ENCODE data around the gene ATP2B2.

ATP2B2 gene

DNA sequence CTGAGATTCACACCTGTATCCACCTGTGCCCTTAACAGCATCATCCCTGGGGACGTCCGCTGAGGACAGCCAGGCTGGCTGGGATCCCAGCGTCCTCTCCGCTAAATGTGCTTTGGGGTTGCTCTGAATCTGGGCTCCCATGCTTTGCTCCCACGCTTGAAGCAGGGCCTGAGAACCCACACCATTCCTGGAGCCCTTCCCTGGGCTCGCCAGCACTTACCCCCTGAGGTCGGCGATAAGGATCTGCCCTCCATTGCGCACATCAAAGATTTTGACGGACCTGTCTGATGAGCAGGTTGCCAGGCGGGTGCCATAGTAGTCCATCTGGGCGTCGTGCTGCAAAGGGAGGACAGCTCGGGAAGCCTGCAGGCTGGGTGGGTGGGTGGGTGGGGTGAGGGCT is 190.3 kb downstream of the ATP2B2 start:
- no peak for DNase-seq
- Histone ChIP-seq H2BK5ac (ENCODE audit: low read depth, low read length, poor library complexity) (no peak overlapping the region), H3K79me1 (ENCODE audit: low read length) (no peaks in the 10 kb centered on the region), H3K9me3 (ENCODE audit: insufficient read depth, low read depth, low read length) (no peaks in the 10 kb centered on the region), H3K4ac (ENCODE audit: low read depth, low read length) (no peak overlapping the region), H3K14ac (ENCODE audit: low read length) (no peak overlapping the region), H4K8ac (ENCODE audit: low read depth, low read length) (no peak overlapping the region), H2BK120ac (ENCODE audit: insufficient read depth, low read length, poor library complexity) (no peak overlapping the region), H2BK12ac (ENCODE audit: low read length) (no peak overlapping the region), H2AFZ (ENCODE audit: insufficient read depth, low read length, poor library complexity) (no peak overlapping the region), H3K4me2 (ENCODE audit: low read length) (no peak overlapping the region), H3K18ac (ENCODE audit: low read length) (no peak overlapping the region), H4K12ac (ENCODE audit: low read depth, low read length) (no peak overlapping the region), H3K4me1 (ENCODE audit: control insufficient read depth in 1 of 2, insufficient read depth in 2 of 2, low read length in 2 of 2) (peaks cover 0 to 2% of the 10 kb centered on the region in 2 experiments), H3K23ac (ENCODE audit: low read length) (no peak overlapping the region), H3K27me3 (ENCODE audit: insufficient read depth, low read length) (no peaks in the 10 kb centered on the region), H3K4me3 (ENCODE audit: low read depth, low read length) (no peak overlapping the region), H4K91ac (ENCODE audit: low read depth, low read length) (no peak overlapping the region), H2AK5ac (ENCODE audit: low read length) (no peak overlapping the region), H3K79me2 (ENCODE audit: control insufficient read depth, insufficient read depth, low read length, poor library complexity) (peaks cover 4% of the 10 kb centered on the region), H3K27ac (ENCODE audit: low read depth, low read length) (no peak overlapping the region), H3K36me3 (ENCODE audit: control insufficient read depth in 1 of 2, insufficient read depth in 2 of 2, low read length in 2 of 2) (peaks cover 56 to 78% of the 10 kb centered on the region in 2 experiments), H3K9ac (ENCODE audit: low read length) (no peak overlapping the region)
- no CpG with 5 or more reads among the region's 14 CpGs for WGBS (ENCODE audit: extremely low coverage, insufficient coverage, insufficient read length)

DNA sequence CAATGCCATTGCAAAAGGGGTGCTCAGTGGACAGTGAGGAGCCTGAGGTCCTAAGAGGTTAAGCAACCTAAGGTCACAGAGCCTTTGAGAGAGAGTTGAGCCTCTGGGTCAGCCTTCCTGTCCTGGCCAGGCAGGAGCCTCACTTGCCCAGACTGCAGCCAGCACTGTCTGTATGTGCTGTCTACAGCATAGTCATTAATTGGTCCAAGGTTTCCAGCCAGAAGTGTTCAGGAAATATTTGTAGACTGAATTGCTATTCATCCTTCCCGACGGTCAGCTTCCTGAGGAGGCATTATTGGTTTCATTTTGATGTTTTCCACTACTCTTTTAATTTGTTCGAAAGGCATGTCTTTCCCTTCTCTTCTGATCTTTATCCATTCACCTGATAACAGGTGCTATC is 192.5 kb downstream of the ATP2B2 start:
- no peak overlapping the region for H4K12ac ChIP-seq (ENCODE audit: low read depth, low read length)
- no peak overlapping the region for H2AK5ac ChIP-seq (ENCODE audit: low read length)
- no peak overlapping the region for H3K27ac ChIP-seq (ENCODE audit: low read depth, low read length)
- no peak overlapping the region for H3K18ac ChIP-seq (ENCODE audit: low read length)
- no peak overlapping the region for H3K14ac ChIP-seq (ENCODE audit: low read length)
- no peak overlapping the region for H2AFZ ChIP-seq (ENCODE audit: insufficient read depth, low read length, poor library complexity)
- H4K8ac ChIP-seq (ENCODE audit: low read depth, low read length) = no peak overlapping the region
- no peak overlapping the region for H3K23ac ChIP-seq (ENCODE audit: low read length)
- no peak overlapping the region for H2BK5ac ChIP-seq (ENCODE audit: low read depth, low read length, poor library complexity)
- H3K79me2 ChIP-seq (ENCODE audit: control insufficient read depth, insufficient read depth, low read length, poor library complexity) = no peaks in the 10 kb centered on the region
- no peak overlapping the region for H3K4me2 ChIP-seq (ENCODE audit: low read length)
- no peak overlapping the region for H2BK120ac ChIP-seq (ENCODE audit: insufficient read depth, low read length, poor library complexity)
- peaks cover 54 to 73% of the 10 kb centered on the region in 2 experiments for H3K36me3 ChIP-seq (ENCODE audit: control insufficient read depth in 1 of 2, insufficient read depth in 2 of 2, low read length in 2 of 2)
- H4K91ac ChIP-seq (ENCODE audit: low read depth, low read length) = no peak overlapping the region
- H3K9ac ChIP-seq (ENCODE audit: low read length) = no peak overlapping the region
- H3K4me1 ChIP-seq (ENCODE audit: control insufficient read depth in 1 of 2, insufficient read depth in 2 of 2, low read length in 2 of 2) = peaks cover 0 to 2% of the 10 kb centered on the region in 2 experiments
- no peaks in the 10 kb centered on the region for H3K79me1 ChIP-seq (ENCODE audit: low read length)
- DNase-seq = no peak
- no peaks in the 10 kb centered on the region for H3K9me3 ChIP-seq (ENCODE audit: insufficient read depth, low read depth, low read length)
- no CpG with 5 or more reads among the region's 3 CpGs for whole genome bisulfite sequencing (ENCODE audit: extremely low coverage, insufficient coverage, insufficient read length)
- H3K27me3 ChIP-seq (ENCODE audit: insufficient read depth, low read length) = no peaks in the 10 kb centered on the region
- H2BK12ac ChIP-seq (ENCODE audit: low read length) = no peak overlapping the region
- H3K4ac ChIP-seq (ENCODE audit: low read depth, low read length) = no peak overlapping the region
- H3K4me3 ChIP-seq (ENCODE audit: low read depth, low read length) = no peak overlapping the region

DNA sequence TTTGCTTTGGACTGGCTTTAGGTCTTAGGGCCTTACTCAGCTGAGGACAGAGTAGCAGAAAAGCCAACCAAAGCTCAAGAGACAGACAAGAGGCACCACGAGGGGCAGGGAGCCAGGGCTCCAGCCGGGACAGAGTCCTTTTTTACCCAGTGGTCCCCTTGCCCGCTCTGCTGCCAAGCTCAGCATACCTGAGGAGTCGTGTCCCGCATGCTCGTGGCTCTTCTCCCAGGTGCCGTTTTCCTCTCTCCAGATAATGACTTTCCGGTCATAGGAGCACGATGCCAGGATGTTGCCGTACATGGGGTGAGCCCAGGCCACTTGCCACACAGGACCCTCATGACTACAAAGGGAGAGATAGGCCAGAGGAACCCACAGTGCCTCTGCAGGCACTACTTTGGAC is 193.0 kb downstream of the ATP2B2 start:
- no peak for DNase-seq
- Histone ChIP-seq H3K9me3 (ENCODE audit: insufficient read depth, low read depth, low read length) (no peaks in the 10 kb centered on the region), H2AK5ac (ENCODE audit: low read length) (no peak overlapping the region), H4K91ac (ENCODE audit: low read depth, low read length) (no peak overlapping the region), H2BK12ac (ENCODE audit: low read length) (no peak overlapping the region), H3K79me2 (ENCODE audit: control insufficient read depth, insufficient read depth, low read length, poor library complexity) (no peaks in the 10 kb centered on the region), H3K4me1 (ENCODE audit: control insufficient read depth in 1 of 2, insufficient read depth in 2 of 2, low read length in 2 of 2) (peaks cover 0 to 2% of the 10 kb centered on the region in 2 experiments), H2BK5ac (ENCODE audit: low read depth, low read length, poor library complexity) (no peak overlapping the region), H3K14ac (ENCODE audit: low read length) (no peak overlapping the region), H4K8ac (ENCODE audit: low read depth, low read length) (no peak overlapping the region), H3K23ac (ENCODE audit: low read length) (no peak overlapping the region), H2AFZ (ENCODE audit: insufficient read depth, low read length, poor library complexity) (no peak overlapping the region), H3K27me3 (ENCODE audit: insufficient read depth, low read length) (no peaks in the 10 kb centered on the region), H3K18ac (ENCODE audit: low read length) (no peak overlapping the region), H3K4me3 (ENCODE audit: low read depth, low read length) (no peak overlapping the region), H4K12ac (ENCODE audit: low read depth, low read length) (no peak overlapping the region), H3K27ac (ENCODE audit: low read depth, low read length) (no peak overlapping the region), H3K36me3 (ENCODE audit: control insufficient read depth in 1 of 2, insufficient read depth in 2 of 2, low read length in 2 of 2) (peaks cover 53 to 72% of the 10 kb centered on the region in 2 experiments), H3K79me1 (ENCODE audit: low read length) (no peaks in the 10 kb centered on the region), H3K9ac (ENCODE audit: low read length) (no peak overlapping the region), H3K4me2 (ENCODE audit: low read length) (no peak overlapping the region), H3K4ac (ENCODE audit: low read depth, low read length) (no peak overlapping the region), H2BK120ac (ENCODE audit: insufficient read depth, low read length, poor library complexity) (no peak overlapping the region)
- WGBS (ENCODE audit: extremely low coverage, insufficient coverage, insufficient read length) = no CpG with 5 or more reads among the region's 10 CpGs

DNA sequence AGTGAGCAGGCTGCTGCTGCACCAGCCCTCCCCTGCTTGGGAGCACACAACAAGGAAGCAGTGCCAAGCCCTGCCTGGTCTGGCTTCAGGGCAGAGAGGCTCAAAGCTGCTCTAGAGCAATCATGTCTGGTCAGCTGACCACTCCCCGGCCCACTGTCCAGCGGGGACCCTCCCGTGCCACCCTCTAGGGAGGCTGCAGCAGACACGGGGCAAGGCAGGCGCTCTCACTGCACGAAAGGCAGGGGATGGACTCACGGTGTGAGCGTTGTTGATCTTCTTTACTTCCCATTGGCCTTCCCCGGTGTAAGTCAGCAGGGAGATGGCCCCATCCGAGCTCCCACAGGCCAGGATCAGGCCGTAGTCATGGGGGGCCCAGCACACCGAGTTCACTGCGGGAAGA is 193.7 kb downstream of the ATP2B2 start:
- Histone ChIP-seq H4K12ac (ENCODE audit: low read depth, low read length) (no peak overlapping the region), H3K36me3 (ENCODE audit: control insufficient read depth in 1 of 2, insufficient read depth in 2 of 2, low read length in 2 of 2) (peaks cover 52 to 70% of the 10 kb centered on the region in 2 experiments), H3K4me1 (ENCODE audit: control insufficient read depth in 1 of 2, insufficient read depth in 2 of 2, low read length in 2 of 2) (no peaks in the 10 kb centered on the region), H3K23ac (ENCODE audit: low read length) (no peak overlapping the region), H3K27me3 (ENCODE audit: insufficient read depth, low read length) (no peaks in the 10 kb centered on the region), H3K4me2 (ENCODE audit: low read length) (no peak overlapping the region), H4K8ac (ENCODE audit: low read depth, low read length) (no peak overlapping the region), H3K4ac (ENCODE audit: low read depth, low read length) (no peak overlapping the region), H3K9me3 (ENCODE audit: insufficient read depth, low read depth, low read length) (no peaks in the 10 kb centered on the region), H3K79me2 (ENCODE audit: control insufficient read depth, insufficient read depth, low read length, poor library complexity) (no peaks in the 10 kb centered on the region), H3K9ac (ENCODE audit: low read length) (no peak overlapping the region), H3K27ac (ENCODE audit: low read depth, low read length) (no peak overlapping the region), H2BK12ac (ENCODE audit: low read length) (no peak overlapping the region), H2AFZ (ENCODE audit: insufficient read depth, low read length, poor library complexity) (no peak overlapping the region), H2BK5ac (ENCODE audit: low read depth, low read length, poor library complexity) (no peak overlapping the region), H3K4me3 (ENCODE audit: low read depth, low read length) (no peak overlapping the region), H4K91ac (ENCODE audit: low read depth, low read length) (no peak overlapping the region), H3K18ac (ENCODE audit: low read length) (no peak overlapping the region), H3K79me1 (ENCODE audit: low read length) (no peaks in the 10 kb centered on the region), H2AK5ac (ENCODE audit: low read length) (no peak overlapping the region), H3K14ac (ENCODE audit: low read length) (no peak overlapping the region), H2BK120ac (ENCODE audit: insufficient read depth, low read length, poor library complexity) (no peak overlapping the region)
- no peak for DNase-seq
- no CpG with 5 or more reads among the region's 13 CpGs for WGBS (ENCODE audit: extremely low coverage, insufficient coverage, insufficient read length)
